HG03095 (cell line): ENCODE data around the gene SDCBP2.
"Not testable (repeated sequence)": the region's sequence is repeated elsewhere in the genome, so short reads cannot be mapped to it uniquely, and the experiment has no call there.

Experiments
- ATAC-seq: cut with Tn5 transposase; IDR thresholded peaks from one replicate; pipeline ENCODE4 v1.9.1; 2021; ENCODE audit warnings: moderate library complexity; ENCODE audit not compliant: unreplicated experiment

Gene SDCBP2

DNA sequence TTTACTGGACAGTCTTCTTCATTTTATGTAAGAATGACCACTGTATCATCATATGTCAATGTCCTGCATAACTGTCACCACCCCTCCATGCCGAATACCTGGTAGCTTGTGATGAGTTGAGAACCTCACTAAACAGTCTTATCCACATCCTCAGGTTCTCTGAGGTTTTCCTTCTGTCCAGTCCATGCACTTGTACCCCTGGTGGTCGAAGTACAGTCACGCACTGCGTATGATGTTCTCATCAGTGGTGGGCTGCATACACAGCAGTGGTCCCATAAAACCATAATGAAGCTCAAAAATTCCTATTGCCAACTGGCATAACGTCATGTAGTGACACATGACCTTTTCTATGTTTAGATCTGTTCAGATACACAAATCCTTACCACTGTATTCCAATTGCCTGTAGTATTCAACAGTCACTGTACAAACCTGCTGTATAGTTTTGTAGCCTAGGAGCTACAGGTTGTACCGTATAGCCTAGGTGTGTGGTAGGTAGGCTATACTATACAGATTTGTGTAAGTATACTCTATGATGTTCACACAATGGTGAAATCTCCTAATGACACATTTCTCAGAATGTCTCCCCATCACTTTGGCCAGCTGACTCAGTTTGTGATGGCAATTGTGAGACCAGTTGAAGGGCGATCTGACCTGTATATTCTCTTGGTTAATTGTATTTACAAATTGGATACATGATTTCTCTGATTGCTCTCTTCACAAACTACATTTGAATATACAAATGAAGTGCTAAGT lies 31.3 kb upstream of the SDCBP2 start:
- no peak for ATAC-seq

DNA sequence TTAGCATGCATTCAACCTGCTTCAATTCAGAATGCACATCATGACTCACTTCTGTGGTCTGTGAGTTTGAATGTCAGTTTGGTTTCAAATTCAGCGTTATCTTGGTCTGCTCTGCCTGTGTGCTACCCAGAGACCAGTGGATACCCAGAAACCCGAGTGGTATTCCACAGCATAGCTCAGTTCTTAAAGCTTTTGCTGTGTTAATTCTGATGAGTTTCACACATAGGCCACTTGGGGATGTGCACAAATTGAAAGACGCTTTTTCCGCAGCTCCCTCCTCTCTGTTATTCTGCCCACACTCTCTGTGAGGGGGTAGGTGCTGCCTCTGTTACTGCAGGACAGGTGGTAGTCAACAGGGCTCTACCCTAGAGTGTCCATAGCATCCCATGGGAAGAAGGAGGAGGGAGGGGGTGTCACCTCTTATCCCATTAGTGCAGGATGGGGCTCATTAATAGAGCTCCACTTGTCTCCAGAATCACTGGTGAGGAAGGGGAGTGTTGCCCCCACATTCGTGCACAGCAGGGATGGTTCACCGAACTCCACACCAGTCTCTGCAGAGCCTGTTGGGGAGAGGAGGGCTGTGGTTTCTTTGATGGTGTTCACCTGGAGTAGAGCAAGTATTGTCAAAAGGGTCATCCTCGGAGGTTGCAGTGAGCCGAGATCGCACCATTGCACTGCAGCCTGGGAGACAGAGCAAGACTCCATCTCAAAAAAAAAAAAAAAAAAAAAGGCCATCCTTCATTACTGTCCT lies 29.2 kb upstream of the SDCBP2 start:
- no peak for ATAC-seq

DNA sequence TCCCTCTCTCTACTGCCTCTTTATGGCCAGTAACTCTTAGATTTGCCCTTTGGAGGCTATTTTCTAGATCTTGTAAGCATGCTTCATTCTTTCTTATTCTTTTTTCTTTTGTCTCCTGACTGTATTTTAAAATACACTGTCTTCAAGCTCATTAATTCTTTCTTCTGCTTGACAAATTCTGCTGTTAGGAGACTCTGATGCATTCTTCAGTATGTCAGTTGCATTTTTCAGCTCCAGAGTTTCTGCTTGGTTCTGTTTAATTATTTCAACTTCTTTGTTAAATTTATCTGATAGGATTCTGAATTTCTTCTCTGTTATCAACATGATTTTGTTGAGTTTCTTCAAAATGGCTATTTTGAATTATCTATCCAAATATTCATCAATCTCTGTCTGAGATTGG lies 25.0 kb upstream of the SDCBP2 start:
- no peak for ATAC-seq

DNA sequence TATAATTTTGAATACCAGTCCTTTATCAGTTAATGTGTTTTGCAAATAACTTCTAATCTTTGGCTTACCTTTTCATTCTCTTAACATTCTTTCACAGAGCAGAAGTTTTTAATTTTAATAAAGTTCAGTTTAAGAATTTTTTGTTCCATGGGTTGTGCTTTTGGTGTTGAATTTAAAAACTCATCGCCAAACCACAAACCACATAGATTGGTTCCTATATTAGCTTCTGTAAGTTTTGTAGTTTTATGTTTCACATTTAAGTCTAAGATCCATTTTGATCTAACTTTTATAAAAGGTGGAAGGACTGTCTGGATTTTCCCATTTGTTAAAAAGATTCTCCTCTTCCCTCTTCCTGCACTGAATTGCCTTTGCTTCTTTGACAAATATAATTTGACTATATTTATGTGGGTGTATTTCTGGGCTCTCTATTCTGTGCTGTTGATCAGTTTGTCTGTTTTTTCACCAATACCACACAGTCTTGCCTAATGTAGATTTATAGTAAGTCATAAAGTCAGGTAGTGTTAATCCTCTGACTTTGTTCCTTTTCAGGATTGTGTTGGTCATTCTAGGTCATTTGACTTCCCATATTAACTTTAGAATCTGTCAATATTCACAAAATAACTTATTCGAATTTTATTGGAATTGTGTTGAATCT lies 17.5 kb upstream of the SDCBP2 start:
- ATAC-seq: no peak

DNA sequence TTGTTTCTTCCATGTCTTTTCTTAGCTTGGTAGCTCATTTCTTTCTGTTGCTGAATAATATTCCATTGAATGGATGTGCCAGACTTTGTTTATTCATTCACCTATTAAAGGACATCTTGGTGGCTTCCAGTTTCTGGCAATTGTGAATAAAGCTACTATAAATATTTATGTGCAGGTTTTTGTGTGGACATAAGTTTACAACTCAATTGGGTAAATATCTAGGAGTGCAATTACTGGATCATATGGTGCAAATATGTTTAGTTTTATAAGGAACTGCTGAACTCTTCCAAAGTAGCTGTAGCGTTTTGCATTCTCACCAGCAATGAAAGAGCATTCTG lies 16.8 kb upstream of the SDCBP2 start:
- no peak for ATAC-seq

DNA sequence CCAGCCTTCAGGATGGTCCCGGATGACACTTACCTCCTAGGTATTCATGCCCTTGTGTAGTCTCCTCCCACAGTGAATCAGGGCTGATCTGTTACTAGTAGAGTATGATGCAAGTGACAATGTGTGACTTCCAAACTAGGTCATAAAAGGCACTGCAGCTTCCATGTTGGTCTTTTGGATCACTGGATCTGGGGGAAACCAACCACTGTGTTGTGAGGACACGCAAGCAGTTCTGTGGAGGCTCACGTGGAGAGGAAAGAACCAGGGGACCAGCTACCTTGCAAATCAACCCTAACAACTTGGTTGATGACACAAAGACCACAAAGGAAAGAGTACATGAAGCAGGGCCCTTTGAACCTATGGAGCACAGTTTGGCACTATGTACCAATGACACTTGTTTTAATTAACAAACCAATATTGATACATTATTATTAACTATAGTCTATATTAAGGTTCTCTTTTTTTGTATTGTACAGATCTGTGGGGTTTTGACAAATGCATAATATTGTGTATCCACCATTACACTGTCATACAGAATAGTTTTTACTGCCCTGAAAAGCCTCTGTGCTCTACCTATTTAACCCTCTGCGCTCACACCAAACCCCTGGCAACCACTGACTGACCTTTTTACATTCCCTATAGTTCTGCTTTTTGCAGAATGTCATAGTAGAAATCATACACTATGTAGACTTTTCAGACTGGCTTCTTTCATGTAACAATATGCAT lies 16.3 kb upstream of the SDCBP2 start:
- ATAC-seq: no peak

DNA sequence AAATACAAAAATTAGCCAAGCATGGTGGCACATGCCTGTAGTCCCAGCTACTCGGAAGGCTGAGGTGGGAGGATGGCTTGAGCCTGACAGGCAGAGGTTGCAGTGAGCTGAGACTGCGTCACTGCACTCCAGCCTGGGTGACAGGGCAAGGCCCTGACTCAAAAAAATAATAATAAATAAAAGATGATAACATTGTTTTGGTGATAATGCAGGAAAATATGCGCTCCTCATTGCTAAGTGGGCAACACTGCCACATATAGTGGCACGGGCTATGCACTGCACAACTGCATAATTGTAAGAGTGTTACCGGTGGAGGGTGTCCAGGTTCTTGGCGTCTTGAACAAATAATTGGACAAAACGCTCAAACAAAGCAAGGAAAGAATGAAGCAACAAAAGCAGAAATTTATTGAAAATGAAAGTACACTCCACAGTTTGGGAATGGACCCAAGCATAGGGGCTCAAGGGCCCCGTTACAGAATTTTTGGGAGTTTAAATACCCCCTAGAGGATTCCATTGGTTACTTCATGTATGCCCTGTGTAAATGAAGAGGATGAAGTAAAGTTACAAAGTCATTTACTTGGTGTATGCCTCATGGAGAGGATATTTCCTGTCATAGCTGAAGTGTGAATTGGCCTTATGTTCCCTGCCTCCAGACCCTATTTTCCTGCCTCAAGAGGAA lies 14.6 kb upstream of the SDCBP2 start:
- not testable (repeated sequence) for ATAC-seq

- no peak for ATAC-seq
Measured at GRCh38 chr20:1341561-1342265, 12.8 kb upstream of the SDCBP2 start.

DNA sequence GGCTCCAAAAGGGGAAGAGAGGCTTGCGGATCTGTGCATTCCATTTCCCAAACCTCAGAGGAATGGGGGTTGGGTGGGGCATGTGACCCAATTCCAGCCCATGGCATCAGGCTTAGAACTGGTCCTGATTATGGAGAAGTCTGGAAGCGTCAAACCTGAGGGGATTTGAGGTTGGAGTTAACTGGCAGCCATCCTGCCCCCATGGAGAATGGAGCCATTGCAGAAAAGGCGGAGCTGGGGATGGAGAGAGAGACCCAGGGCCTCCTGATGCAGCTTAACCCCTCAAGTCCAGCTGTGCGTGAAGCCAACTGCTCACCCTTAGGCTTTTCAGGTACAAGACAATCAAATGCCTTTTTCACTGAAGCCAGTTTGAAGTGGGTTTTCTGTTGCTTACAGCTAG lies 9.9 kb upstream of the SDCBP2 start:
- ATAC-seq: no peak

DNA sequence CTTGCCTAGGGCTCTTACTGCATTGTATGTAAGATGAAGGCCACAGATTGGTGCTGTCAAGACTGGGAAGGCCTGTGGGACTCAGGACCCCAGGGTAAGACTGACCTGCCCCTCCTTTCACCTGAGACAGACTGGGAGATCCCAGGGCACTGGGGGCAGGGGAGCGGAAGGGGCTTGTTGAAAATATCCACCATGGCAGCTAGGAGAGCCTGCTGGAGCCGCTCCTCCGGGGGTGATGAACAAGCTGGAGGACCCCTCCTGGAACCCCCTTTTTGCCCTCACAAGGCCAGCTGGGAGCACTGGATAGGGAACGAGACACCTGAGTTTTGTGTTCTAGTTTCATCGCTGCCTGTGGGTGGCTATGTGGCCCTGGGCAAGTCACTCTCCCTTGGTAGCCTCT lies 9.2 kb upstream of the SDCBP2 start:
- no peak for ATAC-seq

- ATAC-seq: no peak
Measured at GRCh38 chr20:1337441-1337840, 8.5 kb upstream of the SDCBP2 start.

- ATAC-seq: no peak
Measured at GRCh38 chr20:1336699-1337367, 7.9 kb upstream of the SDCBP2 start.

- ATAC-seq: no peak
Measured at GRCh38 chr20:1335961-1336698, 7.2 kb upstream of the SDCBP2 start.

DNA sequence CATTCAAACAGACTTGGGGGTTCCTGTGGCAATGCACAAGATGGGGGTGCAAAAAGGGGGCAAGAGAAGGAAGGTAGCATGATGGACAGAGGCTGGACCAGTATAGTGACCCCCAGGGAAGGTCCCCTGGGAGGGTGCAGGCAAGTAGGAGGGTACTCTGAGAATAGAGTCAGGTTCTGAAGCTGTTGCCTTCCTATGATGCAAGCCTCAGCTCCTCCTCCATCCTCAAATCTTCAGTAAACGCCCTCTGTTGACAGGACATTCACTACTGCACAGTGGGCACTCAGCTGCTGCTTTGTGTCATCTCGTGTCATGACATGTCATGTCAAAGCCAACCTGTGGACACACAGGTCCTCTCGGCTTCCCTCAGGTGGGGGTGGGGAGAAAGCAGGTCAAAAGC lies 5.8 kb upstream of the SDCBP2 start:
- ATAC-seq: no peak

DNA sequence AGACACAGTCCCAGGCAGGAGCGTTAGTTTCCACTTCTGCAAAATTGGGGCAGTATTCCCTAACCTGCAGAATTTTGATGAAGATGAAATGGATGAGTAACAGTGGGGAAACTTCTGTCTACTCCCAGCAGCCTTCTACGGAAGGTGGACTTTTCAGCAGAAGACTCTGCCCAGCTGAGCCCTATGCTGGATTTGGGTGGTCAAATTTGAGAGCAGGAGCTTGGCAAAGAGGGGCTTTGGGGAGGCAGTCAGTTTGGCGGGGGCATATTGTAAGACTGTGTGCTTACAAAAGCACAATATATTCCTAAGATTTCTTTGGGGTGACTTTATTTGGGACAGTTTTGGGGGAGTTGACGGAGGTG lies 5.4 kb upstream of the SDCBP2 start:
- ATAC-seq: no peak

GRCh38 chr20:1333462-1334369 lies 4.8 kb upstream of the SDCBP2 start:
- no peak for ATAC-seq

- ATAC-seq: no peak
Measured at GRCh38 chr20:1332749-1333300, 3.9 kb upstream of the SDCBP2 start.
